NCI-H128 (cell line): ENCODE data around the gene TRNT1.
A peak's percentile ranks its signal among the peaks of the same experiment; 100 is the strongest.

ENCODE experiments used
- DNase-seq: peaks from one replicate; lab custom pipeline; 2025; ENCODE audit not compliant: unreplicated experiment; lab: John Stamatoyannopoulos, UW

Gene TRNT1

DNA sequence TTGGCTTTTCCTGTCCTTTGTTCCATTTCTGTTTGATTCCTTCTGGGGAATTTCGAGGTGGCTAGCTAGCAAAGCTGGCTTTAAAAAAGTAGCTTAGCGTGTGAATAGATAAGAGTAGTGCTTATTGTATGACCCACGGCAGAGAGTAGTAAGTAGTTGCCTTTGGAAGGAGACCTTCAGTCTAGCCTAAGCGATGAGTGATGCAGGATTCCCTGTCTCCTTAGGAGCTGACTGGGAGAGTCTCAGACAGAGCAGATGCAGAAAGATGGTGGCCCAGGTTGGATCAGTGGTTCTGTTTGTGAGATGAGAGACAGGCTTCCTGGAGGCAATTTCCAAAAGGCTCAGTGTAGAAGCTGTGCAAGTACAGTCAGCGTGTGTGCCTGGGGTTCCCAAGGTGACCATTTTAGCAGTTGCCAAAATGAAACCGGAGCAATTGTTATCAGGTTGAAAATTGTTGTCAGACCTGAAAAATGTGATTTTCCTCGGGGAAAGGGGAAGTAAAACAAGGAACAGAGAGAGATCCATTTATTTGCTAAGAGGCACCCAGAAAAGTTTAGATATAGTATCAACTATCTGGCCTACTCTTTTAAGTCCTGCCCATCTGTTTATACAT is 15.9 kb upstream of the TRNT1 start:
- DNase-seq = no peak

DNA sequence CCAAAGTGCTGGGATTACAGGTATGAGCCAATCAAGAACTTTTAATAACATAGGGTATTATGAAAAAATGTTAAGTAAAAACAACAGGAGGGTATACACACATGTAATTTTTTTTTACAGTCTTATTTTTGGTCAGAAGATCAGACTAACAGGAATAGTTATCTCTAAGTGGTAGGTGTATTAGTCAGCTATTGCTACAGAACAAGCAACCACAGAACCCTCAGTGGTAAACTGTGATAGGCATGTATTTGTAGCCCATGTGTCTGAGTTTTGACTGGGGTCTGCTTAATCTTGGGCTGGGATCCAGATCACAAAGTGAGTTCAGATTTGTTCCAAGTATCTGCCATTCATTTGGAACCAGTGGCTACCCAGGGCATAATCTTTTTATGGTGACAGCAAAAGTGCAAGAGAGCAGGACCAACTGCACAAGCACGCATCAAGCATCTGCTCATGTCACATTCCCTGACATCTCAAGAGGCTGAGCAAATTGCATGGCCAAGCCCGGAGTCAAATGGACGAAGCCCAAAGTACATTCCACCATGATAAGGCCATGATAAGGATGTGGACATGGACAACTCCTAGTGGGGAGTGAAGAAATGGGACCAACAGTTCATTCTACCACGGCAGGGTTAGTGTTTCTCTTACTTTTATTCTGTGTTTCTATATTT is 13.6 kb upstream of the TRNT1 start:
- no peak for DNase-seq

DNA sequence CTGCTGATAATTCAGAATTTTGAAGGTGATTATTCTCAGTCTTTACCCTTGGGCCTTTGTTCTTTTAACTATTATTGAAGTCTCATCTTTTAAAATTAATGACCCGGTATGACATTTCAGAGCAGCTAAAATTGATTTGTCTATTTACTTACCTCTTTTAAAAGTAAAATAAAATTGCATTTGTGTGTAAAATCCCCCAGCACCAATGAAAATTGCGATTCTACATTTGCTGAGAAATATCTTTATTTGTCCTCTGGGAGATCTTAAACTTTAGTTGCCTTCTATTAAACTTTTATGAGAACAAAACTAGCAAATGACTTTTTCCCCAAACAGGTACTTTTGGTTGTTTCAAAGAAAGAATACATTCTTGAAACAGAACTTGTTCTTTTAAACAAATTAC is 9.1 kb upstream of the TRNT1 start:
- no peak for DNase-seq

DNA sequence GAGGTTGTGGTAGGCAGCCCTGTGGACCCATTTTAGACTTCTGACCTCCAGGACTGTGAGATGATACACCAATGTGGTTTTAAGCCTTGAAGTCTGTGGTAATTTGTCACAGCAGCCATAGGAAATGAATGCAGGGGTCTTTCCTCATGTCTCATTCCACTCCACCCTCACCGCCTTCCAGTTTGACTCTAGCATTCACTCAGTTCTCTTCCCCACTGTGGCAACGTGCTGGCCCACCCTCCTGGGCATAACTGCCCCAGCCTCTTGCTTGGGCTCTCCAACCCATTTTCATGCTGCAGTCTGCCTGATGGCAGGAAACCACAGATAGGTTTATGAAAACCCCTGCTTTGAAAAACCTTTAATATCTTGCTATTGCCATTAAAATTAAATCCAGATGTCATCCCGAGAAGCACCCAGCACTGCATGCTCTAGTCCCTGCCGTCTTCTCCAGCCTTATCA is 7.3 kb upstream of the TRNT1 start:
- DNase-seq = no peak

DNA sequence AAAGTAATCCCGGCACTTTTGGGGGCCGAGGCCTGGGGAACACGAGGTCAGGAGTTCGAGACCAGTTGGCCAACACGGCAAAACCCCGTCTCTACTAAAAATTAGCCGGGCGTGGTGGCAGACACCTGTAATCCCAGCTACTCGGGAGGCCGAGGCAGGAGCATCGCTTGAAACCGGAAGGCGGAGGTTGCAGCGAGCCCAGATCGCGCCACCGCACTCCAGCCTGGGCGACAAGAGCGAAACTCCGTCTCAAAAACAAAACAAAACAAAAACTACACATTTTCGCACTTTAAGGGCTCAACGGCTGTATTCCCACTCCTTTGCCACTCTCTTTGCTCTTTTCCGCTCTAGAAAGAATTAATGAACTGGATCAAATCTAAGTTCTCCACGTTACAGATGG is 763 bp upstream of the TRNT1 start:
- DNase-seq = no peak

DNA sequence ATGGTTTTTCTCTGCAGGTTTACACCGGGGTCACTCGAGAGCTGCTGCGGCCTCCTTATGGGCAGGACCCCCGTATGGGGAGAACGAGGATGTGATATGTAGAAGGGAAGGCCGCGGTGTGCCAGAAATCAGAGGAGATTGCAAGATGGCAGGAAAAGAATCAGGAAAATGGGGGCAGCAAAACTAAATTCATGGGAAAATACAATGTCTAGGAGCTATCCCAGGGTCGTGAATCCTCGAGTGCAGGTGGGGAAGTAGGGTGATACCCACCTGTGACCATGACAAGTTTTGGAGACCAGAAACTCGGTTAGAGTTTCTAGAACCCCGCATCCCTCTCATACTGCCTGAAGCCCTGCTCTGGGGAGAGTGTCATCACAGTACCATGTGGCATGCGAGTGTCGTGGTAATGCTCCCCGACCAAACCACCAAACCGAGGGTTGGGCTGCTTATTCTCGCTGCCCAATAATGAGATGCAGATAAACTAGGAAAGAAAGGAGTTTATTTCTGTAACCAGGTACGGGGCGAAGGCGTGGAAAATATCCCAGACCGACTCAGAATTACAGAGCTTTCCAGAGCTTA is 781 bp downstream of the TRNT1 start:
- no peak for DNase-seq

DNA sequence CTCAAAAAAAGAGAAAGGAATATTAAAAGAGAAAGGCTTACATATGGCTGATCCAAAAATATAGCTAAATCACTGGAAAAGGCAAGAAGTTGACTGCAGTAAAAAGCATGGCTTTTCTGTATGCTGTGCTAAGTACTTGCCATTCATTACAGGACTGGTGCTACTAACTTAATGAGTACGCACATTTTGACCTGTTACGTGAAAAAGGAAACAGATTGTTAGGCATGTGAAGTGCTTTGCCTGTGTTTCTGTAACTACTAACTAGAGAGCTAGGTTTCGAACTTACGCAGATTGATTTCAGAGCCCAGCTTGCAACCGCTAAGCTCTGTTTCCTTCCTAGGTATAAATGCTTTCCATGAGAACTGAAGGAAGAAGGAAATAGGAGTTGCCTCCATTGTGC is 2.8 kb downstream of the TRNT1 start:
- DNase-seq = no peak

DNA sequence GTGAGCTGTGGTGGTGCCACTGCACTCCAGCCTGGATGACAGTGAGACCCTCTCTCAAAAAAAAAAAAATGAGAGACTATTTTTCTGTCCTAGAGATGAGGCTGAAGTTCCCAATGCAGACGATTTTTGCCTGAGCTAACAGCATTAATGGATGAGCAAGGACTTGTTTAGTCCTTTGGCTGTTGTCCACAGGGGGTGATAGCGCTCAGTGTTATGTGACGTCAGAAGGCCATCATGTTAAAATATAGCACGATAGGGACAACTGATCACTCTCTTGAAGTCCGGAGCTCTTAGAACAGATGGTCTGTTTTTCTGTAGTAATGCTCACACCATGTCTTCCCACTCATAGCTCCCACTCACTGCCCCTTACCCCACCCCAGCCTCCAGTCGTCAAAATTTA is 6.8 kb downstream of the TRNT1 start:
- DNase-seq = no peak

DNA sequence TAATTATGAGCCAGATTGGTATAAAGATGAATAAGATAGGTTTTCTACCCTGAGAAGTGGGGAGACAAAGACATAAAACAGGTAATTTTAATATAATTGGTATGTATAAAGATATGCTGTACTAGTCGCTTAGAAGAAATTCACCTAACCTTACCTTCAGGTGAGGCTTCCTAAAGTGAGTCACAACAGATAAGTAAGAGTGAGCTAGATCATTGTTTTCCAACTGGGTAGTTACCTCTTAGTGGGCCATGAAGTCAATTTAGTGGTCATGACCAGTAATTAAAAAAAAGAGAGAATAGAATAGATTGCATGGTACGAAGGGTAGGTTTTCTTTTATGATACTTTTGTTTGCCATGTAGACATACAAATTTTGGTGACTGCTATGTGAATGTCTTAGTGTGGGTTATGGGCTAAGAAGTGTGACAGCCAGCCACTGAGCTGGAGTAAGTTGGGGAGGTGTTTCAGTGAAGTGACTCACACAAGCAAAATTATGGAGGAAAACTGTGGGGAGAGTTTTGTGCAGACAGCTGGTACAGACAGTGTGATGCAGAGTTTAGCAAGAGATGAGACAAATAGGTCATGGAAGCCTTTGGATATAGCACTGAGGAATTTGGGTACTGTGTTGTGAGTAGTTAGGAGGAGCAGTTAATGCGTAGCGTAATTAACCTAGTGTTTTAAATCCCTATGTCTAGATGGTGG is 8.2 kb downstream of the TRNT1 start:
- DNase-seq = no peak

DNA sequence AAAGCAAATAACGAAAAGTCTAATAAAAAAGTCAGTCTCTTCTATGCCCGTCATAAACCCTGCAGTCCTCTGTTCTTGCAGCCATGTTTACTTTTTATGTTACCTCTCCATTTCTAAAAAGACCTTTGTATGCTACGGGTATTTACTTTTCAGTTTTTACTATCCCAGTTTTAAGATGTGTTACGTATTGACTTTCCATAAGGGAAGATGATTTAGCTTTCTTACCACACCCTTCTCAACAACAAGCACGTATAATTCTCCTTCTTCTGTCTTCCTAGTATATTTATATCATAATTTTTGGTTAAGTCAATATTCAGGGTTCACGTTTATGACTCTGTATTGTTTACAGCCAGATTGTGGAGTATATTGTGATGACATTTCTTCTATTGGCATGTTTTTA is 10.8 kb downstream of the TRNT1 start:
- DNase-seq = no peak

DNA sequence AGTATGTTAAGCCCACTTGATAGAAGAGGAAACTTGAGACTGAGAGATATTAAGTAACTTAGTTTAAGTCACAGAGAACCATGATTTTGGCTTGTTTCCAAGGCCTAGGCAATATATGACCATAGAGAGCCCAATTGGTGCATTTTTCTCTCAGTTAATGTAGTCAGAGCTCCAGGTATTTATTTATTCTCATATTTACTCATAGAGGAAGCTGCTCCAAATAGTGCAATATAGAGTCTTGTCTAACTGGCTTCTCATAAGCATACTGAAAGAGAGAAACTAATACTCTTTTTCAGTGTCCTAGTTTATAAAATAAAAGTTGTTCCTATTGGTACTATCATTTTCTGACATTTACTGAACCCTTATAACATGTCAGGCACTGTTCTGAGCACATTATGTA is 15.2 kb downstream of the TRNT1 start:
- no peak for DNase-seq

DNA sequence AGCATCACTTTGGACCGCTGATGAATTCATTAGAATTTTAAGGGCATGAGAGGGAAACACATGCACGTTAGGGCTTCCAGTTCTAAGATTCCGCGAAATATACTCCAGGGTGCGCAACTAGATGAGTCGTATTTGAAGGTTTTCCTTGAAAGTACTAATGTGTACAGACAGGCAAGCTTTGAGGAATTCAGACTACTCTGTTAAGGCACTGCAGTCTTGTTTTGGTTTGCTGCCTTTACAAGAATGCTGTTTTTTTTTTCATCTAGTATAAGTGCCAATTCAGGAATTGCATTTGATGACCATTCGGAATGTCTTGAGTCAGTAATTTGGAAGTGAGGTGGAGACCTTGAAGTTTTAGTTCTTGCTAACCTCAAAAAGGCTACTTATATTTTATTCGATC is 19.1 kb downstream of the TRNT1 start:
- no peak for DNase-seq

DNA sequence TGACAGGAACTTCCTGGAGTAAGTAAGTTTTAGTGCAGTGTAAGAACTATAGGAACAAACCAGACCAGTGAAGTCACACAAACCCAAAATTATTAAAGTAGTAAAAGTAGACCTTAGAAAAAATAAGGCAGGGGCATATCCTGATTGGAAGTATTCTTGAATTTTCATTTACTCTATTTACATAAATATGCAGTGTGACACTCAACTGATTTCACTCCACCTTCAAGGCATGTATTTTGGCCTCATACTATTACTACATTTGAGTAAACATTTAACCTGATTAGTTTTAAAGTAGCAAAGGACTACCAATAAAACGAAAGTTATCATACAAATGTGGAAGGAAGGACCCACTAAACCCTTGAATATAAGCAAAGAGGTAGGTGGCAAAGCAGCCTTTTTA is 22.8 kb downstream of the TRNT1 start:
- no peak for DNase-seq

DNA sequence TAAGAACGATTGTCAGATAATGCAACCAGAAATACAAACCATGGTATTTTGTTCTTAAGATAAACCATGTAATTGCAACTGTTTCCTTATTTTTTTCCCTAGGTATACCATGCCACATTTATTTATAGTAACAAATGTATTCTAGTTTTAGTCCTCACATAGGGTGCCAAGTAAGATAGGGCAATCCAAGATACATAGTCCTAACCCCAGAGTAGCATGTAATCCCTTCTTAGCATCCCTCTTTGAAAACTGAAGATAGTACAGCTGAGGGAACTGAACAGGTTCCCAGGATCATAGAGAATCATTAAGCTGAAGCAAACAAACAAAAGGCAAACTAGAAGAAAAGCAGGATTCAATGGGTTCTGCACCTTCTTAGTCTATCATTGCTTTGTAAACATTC is 24.8 kb downstream of the TRNT1 start:
- no peak for DNase-seq

DNA sequence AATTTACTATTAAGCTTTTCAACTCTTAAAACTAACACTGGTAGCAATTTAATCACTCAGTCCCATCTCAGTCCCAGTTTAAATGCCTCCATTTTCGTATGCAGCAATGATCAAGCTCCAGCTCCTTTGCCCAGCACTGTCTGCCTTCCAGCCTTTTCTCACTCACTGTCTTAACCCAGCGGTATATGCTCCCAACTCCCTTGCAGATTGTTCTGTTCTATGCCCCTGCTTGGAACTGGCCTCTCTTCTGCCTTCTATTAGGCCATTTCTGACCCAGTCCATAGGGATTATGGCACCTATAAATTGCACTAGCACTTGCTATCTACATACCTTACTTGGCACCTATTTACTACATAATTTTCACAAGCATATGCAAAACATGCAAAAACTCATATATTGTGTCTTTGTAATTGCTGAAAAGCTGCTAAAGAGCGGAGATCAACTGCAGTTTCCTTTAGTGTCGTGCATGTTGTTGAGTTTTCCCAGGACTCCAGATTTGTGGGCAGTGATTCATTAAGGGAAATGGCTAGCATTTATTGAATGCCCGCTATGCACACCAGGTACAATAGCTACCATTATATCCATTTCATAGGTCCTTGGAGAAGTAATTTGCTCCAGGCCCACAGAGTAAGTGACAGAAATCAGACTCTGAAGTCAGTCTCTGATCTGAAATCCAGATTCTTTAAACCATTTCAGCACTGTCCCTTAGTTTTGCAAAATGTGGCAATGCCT is 28.3 kb downstream of the TRNT1 start:
- no peak for DNase-seq

DNA sequence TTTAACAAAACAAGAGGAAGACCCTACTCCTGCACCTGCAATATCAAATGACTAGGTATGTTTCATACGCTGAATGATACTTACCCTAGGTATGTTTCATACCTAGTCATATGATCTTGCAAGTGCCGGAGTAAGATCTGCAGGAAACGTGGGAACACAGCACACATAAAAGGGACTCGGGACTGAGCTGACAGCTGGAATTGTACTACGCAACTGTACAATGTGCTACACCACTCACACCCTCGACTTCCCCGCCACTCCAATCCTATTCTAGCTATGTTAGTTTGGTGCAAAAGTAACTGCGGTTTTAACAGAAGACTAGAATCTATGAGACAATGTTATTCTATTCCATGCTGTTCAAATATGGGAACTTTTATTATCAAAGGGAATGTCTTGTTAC is 30.7 kb downstream of the TRNT1 start:
- DNase-seq = no peak

DNA sequence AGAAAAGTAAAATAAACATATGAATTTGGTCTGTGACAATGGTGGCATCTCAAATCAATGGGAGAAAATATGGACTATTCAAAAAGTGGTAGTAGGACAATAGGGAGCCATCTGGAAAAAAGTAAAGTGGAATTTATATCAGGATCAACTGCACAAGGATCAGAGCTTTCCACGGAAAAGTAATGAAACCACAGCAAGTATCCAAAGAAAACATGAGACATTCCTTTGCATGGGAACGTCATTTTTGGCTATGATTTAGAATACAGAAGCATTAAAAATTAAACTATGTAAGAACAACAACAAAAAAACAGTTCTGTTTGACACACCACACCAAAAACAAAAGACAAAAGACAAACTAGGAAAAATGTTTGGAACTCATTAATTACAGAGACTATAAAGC is 34.1 kb downstream of the TRNT1 start:
- no peak for DNase-seq

DNA sequence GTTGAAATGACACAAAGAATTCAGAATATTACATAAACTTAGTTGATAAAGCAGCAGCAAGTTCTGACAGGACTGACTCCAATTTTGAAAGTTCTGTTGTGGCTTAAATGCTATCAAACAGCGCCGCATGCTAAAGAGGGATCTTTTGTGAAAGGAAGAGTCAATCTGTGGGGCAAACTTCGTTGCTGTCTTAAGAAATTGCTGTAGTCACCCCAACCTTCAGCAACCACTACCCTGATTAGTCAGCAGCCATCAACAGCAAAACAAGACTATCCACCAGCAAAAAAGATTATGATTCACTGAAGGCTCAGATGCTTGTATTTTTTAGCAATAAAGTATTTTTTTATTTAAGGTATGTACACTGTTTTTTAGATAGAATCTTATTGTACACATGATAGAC is 38.5 kb downstream of the TRNT1 start:
- DNase-seq = no peak

DNA sequence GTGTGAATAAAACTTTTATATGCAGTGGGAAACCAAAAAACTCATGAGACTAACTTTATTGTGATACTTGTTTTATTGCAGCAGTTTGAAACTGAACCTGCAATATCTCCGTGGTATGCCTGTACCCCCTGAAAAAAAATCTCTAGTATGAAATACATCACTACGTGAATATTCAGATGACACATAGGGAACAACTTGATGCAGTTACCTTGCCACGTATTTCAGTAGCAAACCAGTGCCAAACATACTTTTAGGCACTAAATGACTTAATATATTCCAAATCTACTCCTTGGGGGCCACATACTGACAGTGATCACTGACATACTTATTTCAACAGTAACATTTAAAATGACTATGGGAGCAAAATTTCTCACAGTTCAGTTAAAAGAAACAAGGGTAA is 38.9 kb downstream of the TRNT1 start:
- DNase-seq = no peak

DNA sequence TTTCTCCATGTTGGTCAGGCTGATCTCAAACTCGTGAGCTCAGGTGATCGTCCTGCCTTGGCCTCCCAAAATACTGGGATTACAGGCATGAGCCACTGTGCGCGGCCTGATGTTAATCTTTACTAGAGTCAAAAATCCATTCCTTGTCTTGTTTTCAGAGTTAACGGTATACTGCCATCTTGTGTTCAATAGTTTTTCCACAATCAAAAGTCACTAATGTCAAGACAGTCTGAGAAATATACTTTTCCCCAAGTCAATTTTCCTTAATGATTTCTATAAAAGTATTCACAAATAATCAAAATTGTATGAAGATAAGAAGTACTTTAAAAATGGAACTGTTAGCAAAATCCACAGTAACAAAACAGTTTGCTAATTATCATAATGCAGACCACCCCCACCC is 44.3 kb downstream of the TRNT1 start:
- DNase-seq = peak; percentile 1

DNA sequence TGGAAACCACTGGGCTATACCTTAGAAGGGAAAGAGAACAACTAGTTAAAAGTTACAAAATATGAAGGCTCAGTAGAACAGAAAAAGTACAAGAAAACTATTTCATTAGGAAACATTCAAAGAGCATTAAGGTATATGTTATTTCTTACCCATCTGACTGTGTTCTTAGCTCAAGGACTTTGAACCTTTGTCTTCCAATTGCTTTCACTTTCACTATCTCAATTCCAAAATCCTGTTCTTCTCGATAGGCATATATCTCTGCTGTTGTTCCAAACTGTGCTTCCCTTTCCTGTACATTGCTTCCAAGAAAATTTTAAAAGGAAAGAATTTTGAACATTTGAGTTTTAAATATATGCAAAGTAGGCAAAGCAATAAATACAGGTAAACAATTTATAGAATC is 45.9 kb downstream of the TRNT1 start:
- DNase-seq = no peak
